Thoracic aorta (tissue), 2 donors: ENCODE results near the gene TRAPPC12. TPM values are rescaled to one million over a fixed set of nuclear protein-coding genes. Genes with fewer than 3 reads are reported as not detected.

Experiments
- ATAC-seq: fragments of 150-250 bp; one replicate; pipeline ENCODE4 v1.8.0; 2017; ENCODE audit warnings: low read depth; ENCODE audit not compliant: insufficient number of reproducible peaks, low FRiP score
- DNase-seq: peaks from one replicate; pipeline ENCODE4 v3.0.0-alpha.2; 2020; ENCODE audit warnings: low spot score
- H3K27ac ChIP-seq, 2 donors: fragments of 200-600 bp; sonication (generic); 1 replicate in 1 of 2; 2 replicates in 1 of 2; pipeline ENCODE4 v1.5.1; 2016; ENCODE audit warnings: mild to moderate bottlenecking in 2 of 2, moderate library complexity in 2 of 2
- H3K27me3 ChIP-seq: fragments of 200-600 bp; sonication (generic); replicated peaks from 2 replicates; pipeline ENCODE4 v1.6.0; 2016; ENCODE audit warnings: mild to moderate bottlenecking; ENCODE audit not compliant: insufficient read depth
- H3K36me3 ChIP-seq: fragments of 200-600 bp; sonication (generic); one replicate; pipeline ENCODE4 v1.5.1; 2016
- H3K4me1 ChIP-seq, 2 donors: fragments of 200-600 bp; sonication (generic); 1 replicate in 1 of 2; 2 replicates in 1 of 2; pipeline versions ENCODE4 v1.5.1 to v1.6.0; 2016; ENCODE audit warnings: low read depth in 2 of 2, mild to moderate bottlenecking in 1 of 2; ENCODE audit not compliant: control insufficient read depth in 1 of 2
- H3K4me3 ChIP-seq: fragments of 200-600 bp; sonication (generic); 2 replicates; pipeline ENCODE4 v1.5.1; 2016; ENCODE audit warnings: mild to moderate bottlenecking
- H3K9me3 ChIP-seq: fragments of 200-600 bp; sonication (generic); 2 replicates; pipeline ENCODE4 v1.5.1; 2016
- total RNA-seq, 2 donors: library from RNA; depleted of rRNA; stranded (reverse); fragments of >200 nt; gene quantifications; one replicate each; pipeline versions ENCODE4 v1.1.0 to v1.2.3, GENCODE V29; 2016
- TF ChIP-seq, protein P1 (sequence below): fragments of 200-600 bp; sonication (generic); IDR thresholded peaks from one replicate; pipeline ENCODE4 v1.5.1; 2019; ENCODE audit warnings: antibody characterized with exemption

The TRAPPC12 gene
- total RNA-seq, 2 donors from 2014 or later: 121 to 180 TPM

DNA sequence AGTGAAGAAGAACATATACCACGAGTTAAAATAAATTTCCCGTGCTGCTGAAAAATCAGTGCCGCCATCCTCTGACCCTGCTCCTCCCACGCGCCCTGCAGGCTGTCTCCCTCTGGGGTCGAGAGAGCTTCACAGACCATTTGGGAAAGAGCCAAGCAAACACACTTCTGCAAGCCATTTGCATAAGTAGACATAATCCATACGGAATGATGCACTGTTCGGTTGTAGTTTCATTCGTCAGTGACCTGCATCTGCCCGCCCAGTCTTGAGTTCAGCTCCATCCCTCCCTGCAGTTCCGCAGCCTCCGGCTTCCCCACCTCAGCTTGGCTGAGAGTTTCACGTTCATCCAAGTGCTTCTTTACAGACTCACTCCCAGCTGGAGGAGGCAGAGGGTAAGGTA lies 69.6 kb downstream of the TRAPPC12 start:
- DNase-seq (no peak), ATAC-seq (no peak)
- H3K27me3 ChIP-seq: no peaks in the 10 kb centered on the region
- H3K27ac ChIP-seq: no peak overlapping the region
- H3K4me1 ChIP-seq: no peaks in the 10 kb centered on the region
- TF ChIP-seq, protein P1, sequence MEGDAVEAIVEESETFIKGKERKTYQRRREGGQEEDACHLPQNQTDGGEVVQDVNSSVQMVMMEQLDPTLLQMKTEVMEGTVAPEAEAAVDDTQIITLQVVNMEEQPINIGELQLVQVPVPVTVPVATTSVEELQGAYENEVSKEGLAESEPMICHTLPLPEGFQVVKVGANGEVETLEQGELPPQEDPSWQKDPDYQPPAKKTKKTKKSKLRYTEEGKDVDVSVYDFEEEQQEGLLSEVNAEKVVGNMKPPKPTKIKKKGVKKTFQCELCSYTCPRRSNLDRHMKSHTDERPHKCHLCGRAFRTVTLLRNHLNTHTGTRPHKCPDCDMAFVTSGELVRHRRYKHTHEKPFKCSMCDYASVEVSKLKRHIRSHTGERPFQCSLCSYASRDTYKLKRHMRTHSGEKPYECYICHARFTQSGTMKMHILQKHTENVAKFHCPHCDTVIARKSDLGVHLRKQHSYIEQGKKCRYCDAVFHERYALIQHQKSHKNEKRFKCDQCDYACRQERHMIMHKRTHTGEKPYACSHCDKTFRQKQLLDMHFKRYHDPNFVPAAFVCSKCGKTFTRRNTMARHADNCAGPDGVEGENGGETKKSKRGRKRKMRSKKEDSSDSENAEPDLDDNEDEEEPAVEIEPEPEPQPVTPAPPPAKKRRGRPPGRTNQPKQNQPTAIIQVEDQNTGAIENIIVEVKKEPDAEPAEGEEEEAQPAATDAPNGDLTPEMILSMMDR: no peak
- no peak overlapping the region for H3K4me3 ChIP-seq
- H3K9me3 ChIP-seq: no peaks in the 10 kb centered on the region
- peaks cover 31% of the 10 kb centered on the region for H3K36me3 ChIP-seq

DNA sequence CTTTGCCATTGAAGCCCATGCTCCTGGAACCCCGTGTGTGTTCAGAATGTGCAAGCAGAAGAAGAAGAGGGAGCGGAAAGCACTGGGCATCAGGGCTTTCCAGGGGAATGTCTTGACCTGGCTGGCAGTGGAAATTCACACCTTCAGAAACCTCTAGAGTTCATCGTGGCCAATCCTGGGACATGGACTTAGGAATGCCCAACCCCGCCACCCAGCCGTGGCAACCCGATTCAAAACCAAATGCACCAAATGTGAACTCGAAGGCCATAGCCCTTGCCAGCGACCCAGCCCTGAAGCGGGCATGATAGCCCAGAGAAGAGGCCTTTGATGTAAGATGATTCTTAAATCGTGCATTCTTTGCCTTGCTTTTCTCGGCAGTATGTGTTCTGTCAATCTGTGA lies 70.4 kb downstream of the TRAPPC12 start:
- DNase-seq: no peak
- no peaks in the 10 kb centered on the region for H3K9me3 ChIP-seq
- H3K27ac ChIP-seq: no peak overlapping the region
- H3K36me3 ChIP-seq: peaks cover 25% of the 10 kb centered on the region
- H3K4me1 ChIP-seq: no peaks in the 10 kb centered on the region
- no peak for ATAC-seq
- no peak overlapping the region for H3K4me3 ChIP-seq
- TF ChIP-seq, protein P1: no peak
- no peaks in the 10 kb centered on the region for H3K27me3 ChIP-seq

DNA sequence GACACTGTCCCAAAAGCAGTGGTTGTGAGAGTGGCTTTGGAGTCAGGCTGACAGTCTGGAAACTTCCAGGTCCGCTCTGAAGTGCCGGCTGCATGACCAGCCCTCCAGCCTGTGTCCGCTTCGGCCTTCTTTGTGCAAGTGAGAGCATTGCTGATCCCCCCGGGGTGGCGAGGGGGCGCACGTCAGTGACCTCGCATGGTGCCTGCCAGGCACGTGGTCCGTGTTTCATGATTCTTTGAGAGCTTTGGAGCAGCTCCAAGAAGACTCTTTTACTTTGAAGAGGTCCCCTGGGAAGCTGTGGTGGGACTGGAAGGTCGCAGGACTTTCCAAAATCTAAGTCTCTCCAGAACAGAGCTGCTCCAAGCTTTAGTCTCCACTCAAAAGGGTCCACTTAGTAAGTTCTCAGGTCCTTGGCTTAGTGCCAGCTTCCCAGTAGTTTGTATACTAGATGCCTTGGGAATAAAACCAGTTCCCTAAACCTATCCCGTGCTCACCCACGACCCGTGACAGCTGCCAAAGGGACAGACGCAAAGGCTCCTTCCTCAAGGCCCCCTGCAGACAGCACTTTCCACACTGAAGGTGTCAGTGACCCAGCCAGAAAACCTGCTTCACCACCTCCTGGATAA lies 71.0 kb downstream of the TRAPPC12 start:
- TF ChIP-seq, protein P1: no peak
- Histone ChIP-seq H3K9me3 (no peaks in the 10 kb centered on the region), H3K4me3 (no peak overlapping the region), H3K27ac (no peak overlapping the region), H3K36me3 (peaks cover 19% of the 10 kb centered on the region), H3K4me1 (no peaks in the 10 kb centered on the region), H3K27me3 (no peaks in the 10 kb centered on the region)
- DNase-seq: no peak
- no peak for ATAC-seq

DNA sequence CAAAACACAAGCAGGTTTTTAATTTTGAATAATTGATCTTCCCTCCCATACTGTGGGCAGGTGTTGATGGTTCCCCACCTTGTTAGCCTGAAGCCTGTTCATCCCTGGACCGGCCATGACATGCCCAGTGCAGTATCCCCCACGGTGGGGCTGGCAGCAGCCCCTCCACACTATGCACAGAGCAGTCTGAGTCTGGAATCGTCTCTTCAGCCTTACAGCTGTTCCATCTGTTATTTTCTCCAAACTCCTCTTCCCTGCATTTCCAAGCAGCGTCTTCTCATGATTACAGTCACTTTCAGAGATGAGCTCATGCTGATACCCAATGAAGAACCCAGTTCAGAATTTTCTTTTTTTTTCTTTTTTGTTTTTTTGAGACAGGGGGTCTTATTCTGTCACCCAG lies 71.7 kb downstream of the TRAPPC12 start:
- H3K36me3 ChIP-seq: peaks cover 13% of the 10 kb centered on the region

DNA sequence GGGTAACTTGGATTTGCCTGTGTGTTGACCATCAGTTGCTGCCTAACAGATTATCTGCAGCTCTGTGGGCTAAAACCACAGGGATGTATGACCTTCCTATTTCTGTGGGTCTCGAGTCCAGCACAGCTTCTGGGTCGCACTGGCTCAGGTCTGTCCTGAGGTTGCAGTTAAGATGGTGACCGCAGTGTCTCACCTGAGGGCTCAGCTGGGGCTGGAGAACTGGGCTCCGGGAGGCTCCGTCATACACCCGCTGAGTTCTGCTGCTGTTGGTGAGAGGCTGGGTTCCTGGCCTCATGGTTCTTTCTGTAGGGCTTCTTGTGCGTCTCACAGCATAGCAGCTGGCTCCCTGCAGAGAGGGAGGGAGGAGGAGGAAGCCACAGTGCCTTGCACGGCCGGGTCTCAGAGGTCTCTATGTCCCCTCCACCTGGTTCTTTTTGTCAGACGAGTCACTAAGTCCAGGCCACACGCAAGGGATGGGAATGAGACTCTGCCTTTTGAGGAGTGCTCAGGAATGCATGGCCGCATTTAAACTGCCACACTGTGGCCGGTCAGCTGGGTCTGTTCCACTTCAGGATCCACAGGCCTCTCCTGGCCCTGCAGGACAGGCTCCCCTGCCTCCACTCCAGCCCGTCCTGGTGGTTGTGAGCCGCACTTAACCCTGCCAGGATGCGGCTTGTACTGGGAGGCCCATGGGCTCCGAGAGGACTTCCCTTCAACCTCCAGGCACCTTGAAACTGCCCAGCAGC lies 72.6 kb downstream of the TRAPPC12 start:
- Histone ChIP-seq H3K27me3 (no peaks in the 10 kb centered on the region), H3K36me3 (peaks cover 12% of the 10 kb centered on the region), H3K27ac (no peak overlapping the region), H3K4me3 (no peak overlapping the region), H3K4me1 (no peaks in the 10 kb centered on the region), H3K9me3 (no peaks in the 10 kb centered on the region)
- ATAC-seq (no peak), DNase-seq (no peak)
- TF ChIP-seq, protein P1: no peak

More for the DNA sequence above, 71.7 kb downstream of the TRAPPC12 start:
- no peak for ATAC-seq
- Histone ChIP-seq H3K9me3 (no peaks in the 10 kb centered on the region), H3K4me1 (no peaks in the 10 kb centered on the region), H3K27me3 (no peaks in the 10 kb centered on the region), H3K27ac (no peak overlapping the region), H3K4me3 (no peak overlapping the region)
- no peak for DNase-seq
- TF ChIP-seq, protein P1: no peak
